GM04503 (cell line): ENCODE measurements around the gene CFAP47.

Source experiments
- DNase-seq: peaks from one replicate; pipeline ENCODE4 v3.0.0-alpha.2; 2012; ENCODE audit warnings: low read depth

Gene CFAP47

GRCh38 chrX:36241397-36241796 lies 321.9 kb downstream of the CFAP47 start:
- no peak for DNase-seq

- no peak for DNase-seq
These were observed 346.6 kb downstream of the CFAP47 start for GRCh38 chrX:36266155-36266554.

- DNase-seq: no peak
These were observed 390.6 kb downstream of the CFAP47 start for GRCh38 chrX:36310136-36310535.

GRCh38 chrX:36314303-36314702 lies 394.8 kb downstream of the CFAP47 start:
- DNase-seq: no peak

DNA sequence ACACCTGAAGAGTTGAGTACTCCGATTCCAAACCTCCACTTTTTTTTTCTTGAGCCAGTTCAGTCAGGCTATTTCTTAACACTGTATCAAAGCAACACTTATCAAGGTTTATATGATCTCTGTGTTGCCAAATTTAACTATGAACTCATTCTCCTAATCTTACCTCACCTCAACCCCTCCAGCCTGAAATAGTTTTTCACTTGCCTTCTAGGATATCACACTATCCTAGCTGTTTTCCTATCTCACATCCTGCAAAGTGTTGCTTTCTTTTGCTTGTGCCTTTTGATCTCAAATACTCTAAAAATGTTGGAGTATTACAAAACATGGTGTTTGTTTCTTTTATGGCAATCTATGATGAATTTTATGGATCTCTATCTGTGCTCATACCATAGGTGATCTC lies 415.0 kb downstream of the CFAP47 start:
- DNase-seq: no peak

DNA sequence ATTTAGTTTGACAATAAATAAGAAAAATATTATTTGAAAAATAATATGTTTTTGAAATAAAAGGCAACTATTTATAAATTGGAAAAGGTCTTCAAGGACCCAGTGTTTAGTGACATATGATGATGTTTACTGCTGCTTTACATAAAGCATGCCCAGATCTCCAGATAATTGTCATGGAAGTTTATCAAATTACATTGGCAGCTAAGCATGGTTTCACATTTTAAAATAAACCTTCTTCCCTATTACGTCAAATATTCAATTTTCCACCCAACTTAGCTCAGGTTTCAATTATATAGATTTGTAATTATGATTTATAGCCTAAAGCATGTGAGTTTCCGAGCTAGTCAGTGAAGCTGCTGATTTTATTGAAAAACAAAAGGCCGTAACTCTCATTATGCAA lies 417.2 kb downstream of the CFAP47 start:
- DNase-seq: no peak

DNA sequence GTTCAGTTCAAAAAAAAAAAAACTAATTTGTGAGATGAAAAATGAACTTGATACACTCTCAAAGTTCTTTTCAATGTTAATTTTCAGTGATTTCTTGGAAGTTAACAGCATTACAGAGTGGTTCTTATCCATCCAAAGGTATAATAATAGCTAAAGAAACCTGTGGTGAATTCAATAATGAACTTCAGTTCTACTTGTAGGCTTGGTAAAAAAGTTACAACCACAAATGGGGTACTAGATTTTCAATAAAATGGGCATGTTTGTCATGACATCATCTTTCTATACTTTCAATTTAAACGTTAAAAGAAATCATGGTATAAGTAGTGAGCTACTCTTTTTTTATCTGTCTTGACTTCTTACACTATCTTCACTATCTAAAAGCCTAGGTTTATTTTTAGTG lies 424.8 kb downstream of the CFAP47 start:
- no peak for DNase-seq

- DNase-seq: no peak
These were observed 429.0 kb downstream of the CFAP47 start for GRCh38 chrX:36348509-36348908.

DNA sequence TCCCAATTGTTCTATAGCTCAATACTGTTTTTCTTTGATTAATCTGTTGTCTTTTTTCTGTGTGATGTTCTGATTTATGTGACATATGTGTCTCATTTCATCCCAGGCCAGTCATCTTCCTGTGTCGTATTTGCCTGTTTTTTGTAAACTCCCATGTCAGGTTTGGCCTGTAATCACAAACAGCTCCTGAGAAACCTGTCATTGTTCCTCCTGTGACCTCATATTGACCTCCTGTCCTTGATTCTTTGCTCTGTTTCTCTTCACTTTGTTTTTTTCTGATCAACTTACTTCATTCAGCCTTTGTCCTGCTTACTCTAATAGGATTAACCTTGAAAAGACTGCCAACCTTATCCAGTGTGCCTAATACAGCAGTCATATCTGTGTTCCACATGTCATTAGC lies 438.3 kb downstream of the CFAP47 start:
- DNase-seq: no peak

GRCh38 chrX:36364262-36364661 lies 444.7 kb downstream of the CFAP47 start:
- no peak for DNase-seq

DNA sequence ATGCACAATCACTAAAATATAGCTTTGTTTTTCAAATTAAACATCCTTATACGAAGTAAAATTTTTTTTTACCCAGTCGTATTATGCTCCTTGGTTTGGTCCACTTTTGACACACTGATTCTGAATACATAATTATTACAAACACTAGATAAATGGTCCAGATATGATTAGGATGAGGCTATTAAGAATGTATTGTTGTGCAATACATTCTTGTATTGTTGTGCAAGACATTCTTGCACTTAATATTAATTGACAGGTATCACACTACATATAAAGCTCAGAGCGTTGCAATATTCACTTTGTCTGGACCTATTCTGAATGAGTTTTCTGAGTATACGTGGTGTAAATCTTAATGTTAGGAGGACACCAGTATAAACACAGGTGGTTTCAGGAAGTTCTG lies 464.0 kb downstream of the CFAP47 start:
- no peak for DNase-seq

GRCh38 chrX:36388901-36389300 lies 469.4 kb downstream of the CFAP47 start:
- DNase-seq: no peak

- DNase-seq: no peak
These were observed 482.2 kb downstream of the CFAP47 start for GRCh38 chrX:36401774-36402173.

- DNase-seq: no peak
These were observed 488.3 kb downstream of the CFAP47 start for GRCh38 chrX:36407836-36408235.

- DNase-seq: no peak
These were observed 494.5 kb downstream of the CFAP47 start for GRCh38 chrX:36414056-36414455.

GRCh38 chrX:36422368-36422767 lies 502.8 kb downstream of the CFAP47 start:
- DNase-seq: no peak

DNA sequence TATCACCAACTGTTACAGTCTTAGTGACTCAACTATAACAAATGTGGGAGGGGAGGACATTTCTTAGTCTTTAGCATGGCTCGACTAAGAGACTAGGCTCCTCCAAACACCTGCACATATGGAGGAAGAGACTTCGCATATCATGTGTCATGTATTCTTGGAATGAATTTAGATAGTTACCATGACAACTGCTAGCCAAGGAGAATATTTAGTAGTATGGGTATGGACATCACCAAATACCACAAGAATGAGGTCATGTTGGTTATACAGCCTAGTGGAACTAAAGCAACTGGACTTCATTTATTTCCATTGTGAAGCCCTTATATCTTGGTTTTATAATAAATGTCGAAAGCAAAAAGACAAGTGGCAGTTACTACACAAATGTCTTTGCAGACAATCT lies 512.3 kb downstream of the CFAP47 start:
- no peak for DNase-seq

- no peak for DNase-seq
These were observed 515.0 kb downstream of the CFAP47 start for GRCh38 chrX:36434522-36434921.
